IPS-15b (cell line): ENCODE data around the gene AKAP12.
A peak's percentile ranks its signal among the peaks of the same experiment; 100 is the strongest.

Experiments
- H3K27me3 ChIP-seq: one replicate; pipeline ENCODE4 v1.6.1; 2013; ENCODE audit warnings: low read length; ENCODE audit not compliant: control insufficient read depth, insufficient read depth
- H3K36me3 ChIP-seq: one replicate; pipeline ENCODE4 v1.6.1; 2013; ENCODE audit warnings: low read length; ENCODE audit not compliant: control insufficient read depth, insufficient read depth
- H3K4me1 ChIP-seq: one replicate; pipeline ENCODE4 v1.6.1; 2013; ENCODE audit warnings: mild to moderate bottlenecking, low read length; ENCODE audit not compliant: control insufficient read depth, insufficient read depth
- H3K4me3 ChIP-seq: one replicate; pipeline ENCODE4 v1.5.1; 2013; ENCODE audit warnings: low read depth, low read length
- H3K9ac ChIP-seq: one replicate; pipeline ENCODE4 v1.6.1; 2013; ENCODE audit warnings: low read depth, mild to moderate bottlenecking, low read length
- H3K9me3 ChIP-seq: one replicate; pipeline ENCODE4 v1.6.1; 2013; ENCODE audit warnings: mild to moderate bottlenecking, low read length; ENCODE audit not compliant: control insufficient read depth, insufficient read depth

The AKAP12 gene

GRCh38 chr6:151393410-151393809 lies 153.6 kb downstream of the AKAP12 start:
- peaks cover 11% of the 10 kb centered on the region for H3K4me1 ChIP-seq
- no peaks in the 10 kb centered on the region for H3K27me3 ChIP-seq
- no peak overlapping the region for H3K9ac ChIP-seq
- H3K36me3 ChIP-seq: no peaks in the 10 kb centered on the region
- peak overlapping the region; percentile 90 for H3K4me3 ChIP-seq
- no peaks in the 10 kb centered on the region for H3K9me3 ChIP-seq

- Histone ChIP-seq H3K27me3 (no peaks in the 10 kb centered on the region), H3K36me3 (no peaks in the 10 kb centered on the region), H3K9ac (no peak overlapping the region), H3K9me3 (no peaks in the 10 kb centered on the region), H3K4me1 (no peaks in the 10 kb centered on the region), H3K4me3 (no peak overlapping the region)
These were observed 159.9 kb downstream of the AKAP12 start for GRCh38 chr6:151399679-151400078.

DNA sequence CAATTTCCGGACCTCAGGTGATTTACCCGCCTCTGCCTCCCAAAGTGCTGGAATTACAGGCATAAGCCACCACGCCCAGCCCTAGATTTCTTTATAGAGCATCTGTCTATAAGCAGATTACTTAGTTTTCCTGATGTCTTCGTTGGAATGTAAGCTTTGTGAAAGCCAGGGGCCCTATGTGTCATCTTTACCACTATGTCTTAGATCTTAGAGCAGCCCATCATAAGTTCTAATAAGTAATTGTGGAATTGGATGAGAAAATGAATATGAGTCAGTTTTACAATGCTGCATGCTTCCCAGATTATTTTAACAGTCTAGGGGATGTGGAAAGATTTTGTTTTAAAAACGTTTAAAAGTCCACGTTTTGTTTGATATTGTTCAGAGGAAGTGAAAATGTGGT lies 160.7 kb downstream of the AKAP12 start:
- Histone ChIP-seq H3K9me3 (no peaks in the 10 kb centered on the region), H3K4me1 (no peaks in the 10 kb centered on the region), H3K27me3 (no peaks in the 10 kb centered on the region), H3K4me3 (no peak overlapping the region), H3K36me3 (no peaks in the 10 kb centered on the region), H3K9ac (no peak overlapping the region)

DNA sequence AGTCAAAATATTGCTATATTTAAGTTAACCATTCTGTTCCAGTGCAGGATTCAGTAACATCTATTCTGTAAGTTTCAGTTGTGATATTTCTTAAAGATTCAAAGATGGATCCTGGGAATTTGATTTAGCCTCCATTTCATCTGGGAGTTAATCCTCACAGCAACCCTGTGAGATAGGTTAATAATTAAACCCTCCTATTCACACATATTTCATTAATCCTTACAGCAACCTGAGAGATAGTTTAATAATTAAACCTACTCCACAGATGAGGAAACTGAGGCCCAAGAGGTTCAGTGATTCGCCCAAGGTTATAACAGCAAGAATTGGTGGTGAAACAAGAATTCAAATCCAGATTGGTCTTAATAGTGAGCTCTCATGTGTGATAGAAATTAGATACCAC lies 162.5 kb downstream of the AKAP12 start:
- Histone ChIP-seq H3K27me3 (no peaks in the 10 kb centered on the region), H3K4me1 (no peaks in the 10 kb centered on the region), H3K9ac (no peak overlapping the region), H3K36me3 (peaks cover 2% of the 10 kb centered on the region), H3K4me3 (no peak overlapping the region), H3K9me3 (no peaks in the 10 kb centered on the region)

DNA sequence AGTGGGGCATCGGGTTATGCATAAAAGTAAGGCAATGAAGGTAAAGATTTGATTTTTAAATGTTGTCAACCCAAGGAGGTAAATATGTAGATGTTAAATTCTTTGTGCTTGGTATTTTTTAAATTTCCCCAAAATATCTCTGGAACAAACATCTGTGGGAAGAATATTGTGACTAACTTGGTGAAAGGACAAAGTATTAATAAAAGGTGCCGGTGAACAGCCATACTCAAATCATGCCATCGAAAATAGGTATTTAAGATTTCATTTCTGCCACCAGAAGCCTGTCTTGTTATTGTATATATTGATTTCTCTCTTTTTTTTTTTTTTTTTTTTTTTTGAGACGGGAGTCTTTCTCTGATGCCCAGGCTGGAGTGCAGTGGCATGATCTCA lies 164.1 kb downstream of the AKAP12 start:
- Histone ChIP-seq H3K4me1 (no peaks in the 10 kb centered on the region), H3K9me3 (no peaks in the 10 kb centered on the region), H3K9ac (no peak overlapping the region), H3K4me3 (no peak overlapping the region), H3K27me3 (no peaks in the 10 kb centered on the region), H3K36me3 (peaks cover 7% of the 10 kb centered on the region)
